Iris pigment epithelial cell (primary cell): ENCODE measurements around the gene ARID3B.
"Not testable (repeated sequence)": the region's sequence is repeated elsewhere in the genome, so short reads cannot be mapped to it uniquely, and the experiment has no call there.

Experiments used
- DNase-seq: peaks from one replicate; pipeline ENCODE4 v3.0.0-alpha.2; 2011; ENCODE audit warnings: low read depth

Gene ARID3B

GRCh38 chr15:74571191-74571590 is 30.2 kb downstream of the ARID3B start:
- no peak for DNase-seq

- DNase-seq, result peak; percentile 59
Measured at GRCh38 chr15:74573987-74574386, 33.0 kb downstream of the ARID3B start.

- DNase-seq, result no peak
Measured at GRCh38 chr15:74578496-74578994, 37.5 kb downstream of the ARID3B start.

GRCh38 chr15:74579001-74579400 is 38.0 kb downstream of the ARID3B start:
- DNase-seq, result no peak

- DNase-seq, result no peak
Measured at GRCh38 chr15:74580538-74581350, 39.7 kb downstream of the ARID3B start.

GRCh38 chr15:74584204-74584603 is 43.2 kb downstream of the ARID3B start:
- DNase-seq, result no peak

- DNase-seq, result no peak
Measured at GRCh38 chr15:74584779-74585178, 43.8 kb downstream of the ARID3B start.

GRCh38 chr15:74585191-74585590 is 44.2 kb downstream of the ARID3B start:
- no peak for DNase-seq

GRCh38 chr15:74585857-74586256 is 44.8 kb downstream of the ARID3B start:
- no peak for DNase-seq

- no peak for DNase-seq
Measured at GRCh38 chr15:74589826-74590225, 48.8 kb downstream of the ARID3B start.

GRCh38 chr15:74592222-74592621 is 51.2 kb downstream of the ARID3B start:
- DNase-seq, result no peak

- DNase-seq, result no peak
Measured at GRCh38 chr15:74593122-74593521, 52.1 kb downstream of the ARID3B start.

- no peak for DNase-seq
Measured at GRCh38 chr15:74594455-74594854, 53.4 kb downstream of the ARID3B start.

- no peak for DNase-seq
Measured at GRCh38 chr15:74595271-74595670, 54.3 kb downstream of the ARID3B start.

GRCh38 chr15:74596736-74597135 is 55.7 kb downstream of the ARID3B start:
- not testable (repeated sequence) for DNase-seq

GRCh38 chr15:74597146-74597705 is 56.2 kb downstream of the ARID3B start:
- DNase-seq, result not testable (repeated sequence)

- DNase-seq, result peak; percentile 92
Measured at GRCh38 chr15:74598126-74598842, 57.3 kb downstream of the ARID3B start.

- no peak for DNase-seq
Measured at GRCh38 chr15:74599156-74599555, 58.1 kb downstream of the ARID3B start.

GRCh38 chr15:74603026-74603788 is 62.2 kb downstream of the ARID3B start:
- DNase-seq, result no peak

- no peak for DNase-seq
Measured at GRCh38 chr15:74603789-74604705, 63.0 kb downstream of the ARID3B start.
